Endometrium (tissue), 2 donors: ENCODE measurements around the gene EPN2.
"Not testable (repeated sequence)": the region's sequence is repeated elsewhere in the genome, so short reads cannot be mapped to it uniquely, and the experiment has no call there.

ENCODE experiments used
- FAIRE-seq: peaks from 2 replicates; lab custom pipeline; 2012; peaks lifted over from hg19 to GRCh38; lab: Jason Lieb, UNC
- donor health status: control.
- donor health status: control.

Gene EPN2

DNA sequence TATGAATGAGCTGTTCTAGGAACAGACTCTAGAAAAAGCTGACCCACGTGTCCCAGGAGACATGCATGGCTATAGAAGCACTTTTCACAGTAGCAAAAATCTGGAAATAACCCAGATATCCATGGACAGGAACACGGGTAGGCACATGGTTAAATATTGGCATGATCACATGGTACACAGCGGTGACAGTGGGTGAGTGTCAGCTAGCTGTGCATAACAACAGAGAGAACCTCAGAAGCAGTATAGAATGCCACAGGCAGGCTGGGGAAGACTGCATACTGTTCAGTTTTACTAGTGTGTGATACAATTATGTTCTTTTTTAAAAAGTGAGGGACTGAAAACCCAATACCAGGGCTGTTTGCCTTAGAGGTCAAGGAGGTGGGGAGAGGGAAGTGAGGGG, 31.4 kb downstream of the EPN2 start:
- no peak for FAIRE-seq

- FAIRE-seq, result no peak
Observed at GRCh38 chr17:19269106-19269505, 31.9 kb downstream of the EPN2 start.

- FAIRE-seq, result no peak
Observed at GRCh38 chr17:19269641-19270040, 32.5 kb downstream of the EPN2 start.

DNA sequence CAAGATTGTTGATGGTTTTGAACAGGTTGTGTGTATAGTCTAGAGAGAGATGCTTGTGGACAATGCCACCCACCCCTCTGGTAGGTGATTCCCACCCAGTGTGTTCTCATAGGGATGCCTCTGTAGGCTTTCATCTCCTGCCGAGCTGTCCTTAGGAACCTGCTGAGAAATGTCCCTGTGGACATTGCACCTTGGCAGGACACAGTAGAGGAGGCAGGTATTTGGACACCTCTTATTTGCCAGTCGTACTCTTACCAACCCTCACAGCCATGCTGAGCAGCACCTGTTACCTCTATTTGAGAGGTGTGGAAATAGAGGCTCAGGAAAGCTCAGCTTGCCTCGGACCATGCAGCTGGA, 33.2 kb downstream of the EPN2 start:
- FAIRE-seq, result no peak

DNA sequence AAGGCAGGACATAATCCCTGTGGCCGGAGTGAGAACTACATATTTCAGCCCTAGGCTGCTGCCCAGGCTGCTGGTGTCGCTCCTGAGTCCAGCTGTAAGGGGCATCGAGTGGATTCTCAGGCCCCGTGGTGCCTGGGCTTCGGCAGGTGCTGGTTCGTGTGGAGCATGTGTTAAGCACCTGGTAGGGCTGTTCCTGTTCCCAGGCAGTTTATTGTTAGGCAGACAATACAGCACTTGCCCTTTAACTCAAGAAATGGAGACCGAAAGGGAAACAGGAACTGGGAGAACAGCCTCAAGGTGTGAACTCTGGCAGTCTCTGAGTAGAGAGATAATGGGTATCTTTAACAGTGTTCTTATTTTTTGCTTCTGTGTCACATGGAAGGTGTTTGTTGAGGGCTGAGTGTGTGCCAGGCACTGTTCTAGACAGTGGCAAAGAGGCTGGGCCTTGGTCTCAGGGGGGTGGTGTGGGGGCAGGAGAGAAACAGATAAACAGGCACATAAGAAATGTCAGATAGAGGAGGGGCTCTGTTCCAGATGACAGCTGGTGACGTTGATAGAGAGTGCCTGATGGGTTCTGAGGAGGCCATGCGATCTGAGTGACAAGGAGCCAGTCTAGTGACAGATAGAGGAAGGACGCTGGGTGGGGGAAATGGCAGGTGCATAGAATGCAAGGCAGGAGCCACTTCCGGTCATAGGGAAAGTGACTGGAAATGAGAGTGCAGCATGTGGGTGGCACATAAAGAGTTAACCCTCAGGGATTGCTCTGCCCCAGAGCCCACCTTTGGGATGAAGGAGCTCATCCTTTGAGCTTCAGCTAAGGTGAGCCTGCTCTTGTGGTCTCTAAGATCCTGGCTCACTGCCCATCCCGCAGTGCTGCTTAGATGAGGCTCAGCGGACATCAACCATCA, 33.8 kb downstream of the EPN2 start:
- no peak for FAIRE-seq

DNA sequence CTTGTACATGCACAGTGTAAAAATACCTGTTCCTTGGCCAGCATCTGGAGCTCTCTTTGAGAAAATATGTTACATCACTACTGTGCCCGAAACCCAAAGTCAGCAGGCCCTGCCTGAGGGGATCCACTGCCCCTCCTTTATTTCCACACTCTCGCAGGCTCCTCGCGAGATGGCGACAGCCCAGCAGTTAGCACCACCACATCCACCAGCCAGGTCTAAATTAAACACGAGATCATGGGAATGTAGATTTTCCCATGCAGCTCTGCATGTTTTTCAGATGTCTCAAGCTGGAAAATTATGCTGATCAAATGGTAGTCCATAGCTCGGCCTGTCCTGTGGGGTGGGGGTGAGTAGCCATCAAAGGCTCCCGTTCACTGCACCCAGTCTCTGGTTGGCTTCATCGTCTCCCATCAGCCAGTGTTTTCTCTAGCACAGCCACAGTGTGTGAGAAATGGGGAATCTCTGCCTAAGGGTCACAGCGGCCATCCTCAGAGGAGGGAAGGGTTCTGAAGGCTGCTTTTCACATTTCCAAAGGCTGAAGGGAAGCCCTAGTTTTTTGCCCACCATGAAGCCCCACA, 34.7 kb downstream of the EPN2 start:
- no peak for FAIRE-seq

DNA sequence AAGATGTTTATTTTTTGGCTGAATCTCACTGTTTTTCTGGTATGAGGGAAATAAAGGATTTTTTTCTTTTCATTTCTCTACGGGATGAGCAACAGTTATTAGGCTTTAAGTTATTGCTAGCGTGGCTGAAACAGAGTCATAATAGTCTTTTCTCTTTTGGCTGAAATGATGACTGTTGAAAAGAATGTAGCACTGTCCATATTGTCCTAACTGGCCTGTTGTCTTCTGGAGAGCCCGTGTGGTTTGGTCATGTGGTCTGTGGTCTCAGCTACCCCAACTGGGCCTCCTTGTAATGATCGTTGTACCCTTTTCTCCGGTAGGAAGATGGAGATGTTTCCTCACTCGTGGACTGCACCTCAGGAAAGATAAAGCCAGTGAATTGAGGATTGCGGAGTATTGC, 36.6 kb downstream of the EPN2 start:
- no peak for FAIRE-seq

DNA sequence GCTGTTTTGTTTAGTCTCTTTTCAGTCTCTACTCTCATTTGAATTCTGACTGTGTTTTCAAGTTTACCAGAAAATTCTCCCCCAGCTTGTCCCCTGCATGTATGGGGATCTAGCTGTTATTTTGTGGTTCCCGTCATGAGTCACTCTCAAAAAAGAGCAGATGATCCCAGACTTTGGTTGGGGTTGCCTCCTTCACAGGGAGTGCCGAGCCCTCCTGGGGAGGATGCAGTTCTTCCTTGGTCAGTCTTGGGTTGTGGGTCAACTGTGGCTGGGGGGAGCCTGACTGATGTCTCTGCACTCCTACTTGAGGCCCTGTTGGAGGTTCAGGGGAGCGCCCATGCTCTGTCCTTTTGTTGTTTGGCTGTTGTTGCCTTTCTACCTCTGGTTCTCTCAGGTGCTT, 37.7 kb downstream of the EPN2 start:
- FAIRE-seq, result no peak

- no peak for FAIRE-seq
Observed at GRCh38 chr17:19275457-19276127, 38.4 kb downstream of the EPN2 start.

GRCh38 chr17:19278284-19278683, 41.1 kb downstream of the EPN2 start:
- FAIRE-seq, result not testable (repeated sequence)

DNA sequence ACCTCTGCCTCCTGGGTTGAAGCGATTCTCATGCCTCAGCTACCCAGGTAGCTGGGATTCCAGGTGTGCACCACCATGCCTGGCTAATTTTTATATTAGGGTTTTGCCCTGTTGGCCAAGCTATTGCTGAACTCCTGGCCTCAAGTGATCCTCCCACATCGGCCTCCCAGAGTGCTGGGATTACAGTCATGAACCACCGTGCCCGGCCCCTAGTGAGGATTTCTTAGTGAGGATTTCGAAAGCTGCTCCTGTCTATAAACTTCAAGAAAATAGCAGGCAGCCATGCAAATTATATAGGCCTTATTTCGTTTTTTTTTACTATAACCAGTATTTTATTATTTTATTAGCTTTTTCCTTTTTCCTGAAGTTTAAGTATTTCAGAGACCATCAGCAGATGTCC, 41.6 kb downstream of the EPN2 start:
- FAIRE-seq, result no peak

GRCh38 chr17:19281161-19281560, 44.0 kb downstream of the EPN2 start:
- no peak for FAIRE-seq

DNA sequence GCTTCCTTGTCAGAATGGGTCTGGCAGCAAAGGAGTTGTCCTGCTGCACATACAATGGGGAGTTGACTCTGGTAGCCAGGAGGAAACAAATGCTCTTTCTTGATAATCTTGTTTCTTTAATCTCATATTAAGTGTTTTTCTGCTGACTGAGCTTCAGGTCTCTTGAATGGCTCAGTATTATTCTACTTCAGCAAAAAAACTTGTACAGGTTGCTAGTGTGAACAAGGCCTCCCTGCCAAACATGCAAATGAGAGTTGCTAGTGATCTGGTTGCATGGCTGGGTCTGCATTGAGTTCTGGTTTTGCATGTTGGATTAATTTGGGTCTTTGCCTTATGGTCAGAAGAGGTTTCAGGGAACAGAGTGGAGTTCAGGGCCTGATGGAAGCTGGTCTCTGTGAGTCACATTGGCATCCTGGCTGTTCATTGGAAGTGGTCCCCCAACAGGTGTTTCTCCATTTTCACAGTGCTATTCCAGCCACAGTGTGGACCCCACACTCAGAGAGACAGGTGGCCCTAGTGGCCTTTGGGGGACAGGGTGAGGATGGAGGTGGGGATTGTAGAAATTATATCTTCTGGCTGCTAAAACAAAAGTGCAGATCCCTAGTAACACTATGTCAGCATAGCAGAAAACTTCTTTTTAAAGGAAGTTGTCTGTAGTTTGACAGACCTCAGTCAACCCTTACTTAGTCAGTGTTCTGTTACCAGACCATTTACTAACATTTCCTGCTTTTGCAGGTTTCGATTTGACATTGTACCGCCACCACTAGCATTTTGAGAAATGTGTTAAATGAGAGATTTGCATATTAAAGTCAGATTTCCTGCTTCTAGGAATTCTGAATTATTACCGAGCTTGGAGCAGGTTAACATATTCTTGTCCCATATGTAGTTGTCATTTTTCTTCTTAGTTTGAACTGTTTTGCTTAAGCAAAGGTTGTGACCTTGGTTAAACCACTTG, 47.1 kb downstream of the EPN2 start:
- FAIRE-seq, result no peak

DNA sequence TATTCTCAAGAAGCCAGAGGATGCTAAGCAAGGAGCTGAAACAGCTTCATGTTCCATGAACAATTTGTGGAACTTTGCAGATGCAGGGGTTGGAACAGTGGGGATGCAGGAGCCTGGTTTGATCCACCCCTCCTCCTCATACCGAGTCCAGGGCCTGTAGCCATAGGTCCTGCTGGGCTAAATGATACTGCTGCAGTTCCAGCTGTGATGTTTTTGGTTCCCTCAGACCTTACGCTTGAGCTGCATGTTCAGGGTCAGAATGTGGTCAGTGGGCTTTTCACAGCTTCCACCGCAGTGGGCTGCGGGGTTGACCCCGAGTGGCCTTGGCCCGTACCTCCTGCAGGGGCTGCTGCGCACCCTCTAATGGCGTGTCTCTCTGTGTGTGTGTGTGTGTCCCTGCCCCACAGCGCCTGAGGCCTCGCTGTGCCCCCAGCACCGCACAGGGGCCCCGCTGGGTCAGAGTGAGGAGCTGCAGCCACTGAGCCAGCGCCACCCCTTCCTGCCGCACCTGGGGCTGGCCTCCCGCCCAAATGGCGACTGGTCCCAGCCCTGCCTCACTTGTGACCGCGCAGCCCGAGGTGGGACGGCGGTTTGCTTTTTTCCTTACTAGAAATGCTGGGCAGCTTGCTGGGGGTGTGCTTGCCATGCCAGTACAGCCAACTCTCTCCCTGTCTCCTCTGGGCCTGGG, 48.2 kb downstream of the EPN2 start:
- no peak for FAIRE-seq

GRCh38 chr17:19286751-19287341, 49.7 kb downstream of the EPN2 start:
- FAIRE-seq, result no peak

DNA sequence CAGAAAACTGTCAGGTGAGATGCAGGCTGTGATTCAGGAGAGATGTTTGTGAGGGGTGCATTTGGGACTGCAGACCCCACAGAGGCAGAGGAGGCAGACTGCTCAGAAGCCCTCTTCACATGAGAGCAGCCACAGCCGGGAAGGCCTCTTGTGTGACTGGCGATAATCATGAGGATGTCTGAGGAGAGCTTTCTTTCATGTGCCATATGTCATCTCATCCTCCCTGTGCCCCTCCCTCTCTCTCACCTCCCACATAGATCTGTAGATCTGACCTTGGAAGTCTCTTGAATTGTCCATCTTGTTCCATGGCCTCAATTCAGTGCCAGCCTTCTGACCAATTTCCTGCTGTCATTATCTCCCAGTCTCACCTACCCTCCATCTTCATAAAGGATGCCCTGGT, 50.5 kb downstream of the EPN2 start:
- FAIRE-seq, result no peak

DNA sequence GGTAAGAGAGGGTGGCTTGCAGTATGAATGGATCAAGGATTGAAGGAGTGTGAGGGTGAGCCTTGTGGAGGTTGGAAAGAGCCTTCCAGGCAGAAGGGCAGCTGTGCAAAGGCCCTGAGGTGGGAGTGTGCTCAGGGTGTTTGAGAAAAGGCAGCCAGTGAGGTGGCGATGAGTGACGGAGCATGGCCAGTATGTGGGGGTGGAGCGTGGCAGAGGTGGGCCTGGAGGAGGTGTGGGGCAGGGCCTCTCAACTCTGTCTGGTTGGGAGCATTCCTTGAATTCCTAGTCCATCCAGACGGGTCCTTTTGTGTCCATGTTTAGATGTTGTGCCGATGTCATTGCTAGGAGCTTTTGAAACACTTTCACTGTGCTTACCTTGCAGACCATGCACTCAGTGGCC, 51.3 kb downstream of the EPN2 start:
- FAIRE-seq, result no peak

GRCh38 chr17:19290066-19290705, 53.0 kb downstream of the EPN2 start:
- no peak for FAIRE-seq

DNA sequence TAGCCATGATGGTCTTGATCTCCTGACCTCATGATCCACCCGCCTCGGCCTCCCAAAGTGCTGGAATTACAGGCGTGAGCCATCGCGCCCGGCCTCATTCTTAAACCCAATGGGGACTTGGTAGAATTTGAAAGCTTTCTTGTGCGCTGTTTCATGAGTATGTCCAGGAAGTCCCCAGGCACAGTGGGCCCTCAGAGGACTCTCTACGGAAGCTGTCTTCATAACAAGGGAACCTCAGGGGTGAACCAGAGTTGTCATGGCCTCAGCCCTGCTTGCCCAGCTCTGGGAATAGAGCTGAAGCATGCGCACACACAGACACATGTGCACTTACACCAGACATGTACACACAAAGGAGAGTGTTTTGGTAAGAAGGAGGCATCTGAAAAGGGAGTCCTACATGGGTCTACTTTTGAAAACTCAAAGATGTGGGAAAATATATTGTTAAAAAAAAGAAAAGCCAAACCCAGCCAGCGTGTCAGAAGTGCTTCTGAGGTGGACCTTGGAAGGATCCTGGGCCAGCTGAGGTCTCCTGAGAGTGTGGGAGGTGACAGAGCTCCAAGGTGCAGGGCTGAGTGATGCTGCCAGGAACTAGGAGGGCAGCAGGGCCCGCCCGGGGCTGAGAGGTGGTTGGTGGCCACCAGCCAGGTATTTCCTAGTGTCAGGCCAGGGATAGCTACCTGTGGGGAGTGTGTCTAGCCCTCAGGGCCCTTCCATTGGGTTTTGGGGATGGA, 54.6 kb downstream of the EPN2 start:
- no peak for FAIRE-seq

GRCh38 chr17:19292377-19292711, 55.2 kb downstream of the EPN2 start:
- FAIRE-seq, result no peak
